Gastrocnemius medialis (tissue), 4 donors: Measurements from ENCODE around the gene ALKBH8. TPM values are rescaled to one million over a fixed set of nuclear protein-coding genes. Genes with fewer than 3 reads are reported as not detected.

Experiments used
- ATAC-seq, 2 donors: fragments of 150-250 bp; one replicate each; pipeline ENCODE4 v1.9.1; 2016
- DNase-seq, 2 donors: peaks; one replicate each; pipeline ENCODE4 v3.0.0-alpha.2; 2019
- H3K27ac ChIP-seq, 4 donors: fragments of 200-600 bp; sonication (generic); 1 replicate in 1 of 4; 2 replicates in 3 of 4; pipeline ENCODE4 v1.5.1; 2016 to 2018; ENCODE audit warnings: mild to moderate bottlenecking in 2 of 4, moderate library complexity in 1 of 4
- H3K27me3 ChIP-seq, 3 donors: fragments of 200-600 bp; sonication (generic) in 2 of 3; 1 replicate in 1 of 3; 2 replicates in 2 of 3; pipeline versions ENCODE4 v1.5.1 to v1.6.0; 2016 to 2019; ENCODE audit warnings: mild to moderate bottlenecking in 1 of 3, moderate library complexity in 1 of 3
- H3K36me3 ChIP-seq, 2 donors: fragments of 200-600 bp; sonication (generic) in 1 of 2; one replicate each; pipeline ENCODE4 v1.5.1; 2017 to 2018
- H3K4me1 ChIP-seq, 2 donors: fragments of 200-600 bp; sonication (generic) in 1 of 2; one replicate each; pipeline ENCODE4 v1.5.1; 2016 to 2017; ENCODE audit warnings: mild to moderate bottlenecking in 2 of 2
- H3K4me3 ChIP-seq, 4 donors: fragments of 200-600 bp; sonication (generic) in 3 of 4; 1 replicate in 1 of 4; 2 replicates in 3 of 4; pipeline ENCODE4 v1.5.1; 2016 to 2019; ENCODE audit warnings: mild to moderate bottlenecking in 2 of 4
- H3K9me3 ChIP-seq, 3 donors: fragments of 200-600 bp; sonication (generic) in 2 of 3; 1 replicate in 1 of 3; 2 replicates in 2 of 3; pipeline ENCODE4 v1.5.1; 2016 to 2019
- CTCF ChIP-seq, 5 experiments: fragments of 450-650 bp in 3 of 5; fragments of 200-600 bp in 2 of 5; sonication (generic) in 2 of 5; IDR thresholded peaks in 4 of 5; conservative IDR thresholded peaks in 1 of 5; 1 replicate in 4 of 5; 2 replicates in 1 of 5; pipeline ENCODE4 v1.5.1; 2016 to 2019; ENCODE audit warnings: antibody characterized with exemption in 5 of 5, mild to moderate bottlenecking in 3 of 5, moderate library complexity in 3 of 5
- POLR2A ChIP-seq, 2 donors: fragments of 450-650 bp; IDR thresholded peaks; one replicate each; pipeline ENCODE4 v1.6.1; 2017; ENCODE audit warnings: antibody characterized with exemption in 2 of 2, mild to moderate bottlenecking in 2 of 2, moderate library complexity in 2 of 2
- in situ Hi-C, 4 donors: fragments of 200-750 bp; cut with MboI; loops; one replicate each; pipeline versions ENCODE4 v1.15.0 to v1.8.0; 2017; ENCODE audit warnings: low sequenced_read_pairs in 4 of 4
- intact Hi-C: fragments of 100-400 bp; cut with DNase I; formaldehyde crosslinking; loops from one replicate; pipeline ENCODE4 v1.15.1; 2023; ENCODE audit warnings: low total_unique reads
- total RNA-seq, 4 donors: library from RNA; depleted of rRNA; stranded (reverse); fragments of >200 nt; gene quantifications; one replicate each; pipeline versions ENCODE4 v1.1.0 to v1.2.3, GENCODE V29; 2016

The ALKBH8 gene
- total RNA-seq, 4 donors from 2014 or later: 5.4 to 8.1 (median 6.6) TPM

GRCh38 chr11:107457558-107458271 lies 107.8 kb downstream of the ALKBH8 start, which contains the start of gene CWF19L2:
TSS of gene CWF19L2 (minus strand) at chr11:107457825. CDS start at chr11:107457816, 9 bp downstream.
- TF ChIP-seq CTCF (IDR thresholded peaks at IDR 0.05 in 4 of 5, conservative IDR thresholded peaks at IDR 0.05 in 1 of 5): peak in 1 of 5 experiments; percentile 11
- no peak for TF ChIP-seq POLR2A (IDR thresholded peaks at IDR 0.05)
- H3K9me3 ChIP-seq: no peaks in the 10 kb centered on the region
- H3K4me1 ChIP-seq: peaks cover 13 to 17% of the 10 kb centered on the region in 2 donors
- H3K27ac ChIP-seq: peak within 1 kb of the TSS; percentile 78 to 85 (median 80)
- peak within 1 kb of the TSS; percentile 76 to 92 (median 82) for H3K4me3 ChIP-seq
- in situ Hi-C loops: no loop called here
- no peaks in the 10 kb centered on the region for H3K27me3 ChIP-seq
- peak; percentile 77 to 87 for DNase-seq
- intact Hi-C loops: loop anchor here (5.0 to 10.0 kb wide), 2 partner anchors 767 to 1010 kb away; partner anchors contain the start of genes ATM, C11orf65 and NPAT
- peaks cover 0 to 24% of the 10 kb centered on the region in 2 donors for H3K36me3 ChIP-seq
- ATAC-seq: peak; percentile 100

- peak overlapping the region; percentile 76 to 92 (median 82) for H3K4me3 ChIP-seq
- in situ Hi-C loops: no loop called here
- ATAC-seq (peak; percentile 13 to 14), DNase-seq (no peak)
- peak overlapping the region; percentile 78 to 85 (median 80) for H3K27ac ChIP-seq
- H3K9me3 ChIP-seq: no peaks in the 10 kb centered on the region
- H3K36me3 ChIP-seq: peaks cover 0 to 28% of the 10 kb centered on the region in 2 donors
- H3K27me3 ChIP-seq: no peaks in the 10 kb centered on the region
- intact Hi-C loops: loop anchor here (5.0 to 10.0 kb wide), 2 partner anchors 768 to 1010 kb away; partner anchors contain the start of genes ATM, C11orf65 and NPAT
- TF ChIP-seq CTCF (IDR thresholded peaks at IDR 0.05 in 4 of 5, conservative IDR thresholded peaks at IDR 0.05 in 1 of 5): no peak
- no peak for TF ChIP-seq POLR2A (IDR thresholded peaks at IDR 0.05)
- H3K4me1 ChIP-seq: peaks cover 13 to 17% of the 10 kb centered on the region in 2 donors
Observed at GRCh38 chr11:107457205-107457557, 108.4 kb downstream of the ALKBH8 start.

GRCh38 chr11:107453594-107454286 lies 111.8 kb downstream of the ALKBH8 start:
- H3K36me3 ChIP-seq: peaks cover 0 to 28% of the 10 kb centered on the region in 2 donors
- DNase-seq: no peak

More at GRCh38 chr11:107453594-107454286, 111.8 kb downstream of the ALKBH8 start:
- intact Hi-C loops: loop anchor here (10.0 kb wide), 1 partner anchor 771 kb away; the partner anchor contains the start of genes ATM and NPAT
- H3K4me1 ChIP-seq: peaks cover 13 to 17% of the 10 kb centered on the region in 2 donors
- ATAC-seq: no peak
- no peak for TF ChIP-seq POLR2A (IDR thresholded peaks at IDR 0.05)
- no peak for TF ChIP-seq CTCF (IDR thresholded peaks at IDR 0.05 in 4 of 5, conservative IDR thresholded peaks at IDR 0.05 in 1 of 5)
- in situ Hi-C loops: no loop called here
- no peaks in the 10 kb centered on the region for H3K9me3 ChIP-seq
- no peaks in the 10 kb centered on the region for H3K27me3 ChIP-seq
- H3K4me3 ChIP-seq: no peak overlapping the region
- H3K27ac ChIP-seq: no peak overlapping the region

Other genes starting within 250 kb of the ALKBH8 start
- gene CWF19L2, start 107.9 kb downstream of the ALKBH8 start, total RNA-seq: 10 to 100 TPM in 2 of 4 donors, 1 to 10 TPM in 2; 6.5 to 17.4 (median 9.8) TPM
- 1 to 10 TPM in 3 of 4 donors, under 1 TPM in 1; 0.70 to 3.7 (median 1.6) TPM for gene ELMOD1, start 25.4 kb upstream of the ALKBH8 start, total RNA-seq
- gene SLN, start 146.3 kb upstream of the ALKBH8 start, total RNA-seq: 1,000 to 10,000 TPM in 3 of 4 donors, 100 to 1,000 TPM in 1; 586 to 5,775 (median 2,747) TPM